ENCODE measurements around the gene CEP83. TPM values are rescaled to one million over a fixed set of nuclear protein-coding genes. Genes with fewer than 3 reads are reported as not detected.

Gene CEP83
- total RNA-seq, 1 donor from 2014 or later = 23.6 TPM

- H3K36me3 ChIP-seq = no peaks in the 10 kb centered on the region
- H3K27ac ChIP-seq = no peak overlapping the region
- no peaks in the 10 kb centered on the region for H3K27me3 ChIP-seq
- H3K4me3 ChIP-seq = no peak overlapping the region
- DNase-seq (ENCODE audit: low spot score in 2 of 2) = no peak
- no peaks in the 10 kb centered on the region for H3K4me1 ChIP-seq
- intact Hi-C loops (cut with DNase I) = no loop called here
- H3K9me3 ChIP-seq = peaks cover 0 to 8% of the 10 kb centered on the region in 2 donors
- no peak for TF ChIP-seq CTCF (IDR thresholded peaks at IDR 0.05)
Observed at GRCh38 chr12:94500831-94501567, 41.3 kb upstream of the CEP83 start.

GRCh38 chr12:94498698-94499097 lies 39.0 kb upstream of the CEP83 start:
- no peak overlapping the region for H3K27ac ChIP-seq
- no peak overlapping the region for H3K4me3 ChIP-seq
- no peaks in the 10 kb centered on the region for H3K27me3 ChIP-seq
- no peaks in the 10 kb centered on the region for H3K36me3 ChIP-seq
- DNase-seq (ENCODE audit: low spot score in 2 of 2) = no peak
- H3K4me1 ChIP-seq = no peaks in the 10 kb centered on the region
- intact Hi-C loops (cut with DNase I) = no loop called here
- TF ChIP-seq CTCF (IDR thresholded peaks at IDR 0.05) = no peak
- H3K9me3 ChIP-seq = peaks cover 0 to 8% of the 10 kb centered on the region in 2 donors

GRCh38 chr12:94498073-94498472 lies 38.4 kb upstream of the CEP83 start:
- Histone ChIP-seq H3K36me3 (no peaks in the 10 kb centered on the region), H3K4me3 (no peak overlapping the region), H3K4me1 (no peaks in the 10 kb centered on the region), H3K27me3 (no peaks in the 10 kb centered on the region), H3K27ac (no peak overlapping the region), H3K9me3 (peaks cover 0 to 8% of the 10 kb centered on the region in 2 donors)
- no peak for TF ChIP-seq CTCF (IDR thresholded peaks at IDR 0.05)
- no peak for DNase-seq (ENCODE audit: low spot score in 2 of 2)
- intact Hi-C loops (cut with DNase I) = no loop called here

GRCh38 chr12:94495445-94496115 lies 35.9 kb upstream of the CEP83 start:
- no peak for TF ChIP-seq CTCF (IDR thresholded peaks at IDR 0.05)
- Histone ChIP-seq H3K27me3 (no peaks in the 10 kb centered on the region), H3K9me3 (no peaks in the 10 kb centered on the region), H3K4me3 (no peak overlapping the region), H3K36me3 (no peaks in the 10 kb centered on the region), H3K27ac (no peak overlapping the region), H3K4me1 (no peaks in the 10 kb centered on the region)
- intact Hi-C loops (cut with DNase I) = no loop called here
- no peak for DNase-seq (ENCODE audit: low spot score in 2 of 2)

GRCh38 chr12:94491489-94491888 lies 31.8 kb upstream of the CEP83 start:
- TF ChIP-seq CTCF (IDR thresholded peaks at IDR 0.05) = no peak
- intact Hi-C loops (cut with DNase I) = no loop called here
- DNase-seq (ENCODE audit: low spot score in 2 of 2) = no peak
- no peaks in the 10 kb centered on the region for H3K27me3 ChIP-seq
- no peak overlapping the region for H3K4me3 ChIP-seq
- no peaks in the 10 kb centered on the region for H3K36me3 ChIP-seq
- H3K27ac ChIP-seq = no peak overlapping the region
- no peaks in the 10 kb centered on the region for H3K9me3 ChIP-seq
- no peaks in the 10 kb centered on the region for H3K4me1 ChIP-seq

Measured in ascending aorta (tissue), 2 donors.